ENCODE data around the gene TMEM164. TPM values are rescaled to one million over a fixed set of nuclear protein-coding genes. Genes with fewer than 3 reads are reported as not detected.
A peak's percentile ranks its signal among the peaks of the same experiment; 100 is the strongest.

The TMEM164 gene
- total and polyA plus RNA-seq, 2 of the 4 experiments (the other 2 are of a cell fraction): 6.3 to 7.1 TPM

DNA sequence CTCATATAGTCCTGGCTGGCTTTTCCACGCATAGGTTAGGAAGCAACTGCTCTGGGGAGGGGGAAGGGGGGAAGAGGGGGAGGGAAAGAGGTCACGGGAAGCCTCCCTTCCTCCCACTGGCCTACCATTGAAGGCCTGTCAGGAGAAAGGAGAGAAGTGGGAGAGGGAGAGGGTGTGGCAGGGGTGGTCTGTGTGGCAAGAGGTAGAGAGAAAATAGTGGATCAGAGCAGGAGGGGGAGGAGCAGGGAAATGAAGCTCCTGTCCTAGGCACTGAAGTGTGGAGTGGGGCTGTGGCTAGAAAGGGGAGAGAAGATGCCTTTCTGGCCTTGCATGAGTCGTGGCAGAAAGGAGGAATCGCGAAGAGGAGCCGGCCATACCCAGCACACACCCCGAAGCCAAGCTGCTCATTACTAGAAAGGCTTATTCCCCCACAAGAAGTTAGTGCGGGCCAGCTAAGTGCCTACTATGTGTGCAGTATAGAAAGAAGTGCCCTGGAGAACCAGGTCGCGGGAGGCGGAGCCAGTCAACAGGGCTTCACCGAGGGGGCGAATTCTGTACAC is 1.1 kb upstream of the TMEM164 start:
- H2AK5ac ChIP-seq (ENCODE audit: low read depth, low read length): 0 out of 2 replicates have a peak overlapping the region, but pooled peaks have one; percentile 38
- H3K23ac ChIP-seq (ENCODE audit: low read depth, low read length): no peak overlapping the region
- H3K9ac ChIP-seq (ENCODE audit: low read depth, low read length): peak overlapping the region; percentile 99
- H3K4ac ChIP-seq (ENCODE audit: low read depth, low read length): peak overlapping the region; percentile 68
- DNase-seq: no peak
- peak overlapping the region; percentile 100 for H3K27ac ChIP-seq (ENCODE audit: insufficient read depth, low read length)
- intact Hi-C loops (cut with micrococcal nuclease) (loop anchor here (2.0 to 10.0 kb wide), 3 partner anchors 85 to 410 kb away; no protein-coding TSS in a partner anchor), in situ Hi-C loops (cut with MboI; ENCODE audit: low sequenced_read_pairs) (no loop called here), dilution Hi-C loops (cut with HindIII; ENCODE audit: low sequenced_read_pairs, unreplicated experiment) (no loop called here)
- BruUV-seq (replicated peaks): no TSS peak
- peak overlapping the region; percentile 90 for H4K5ac ChIP-seq (ENCODE audit: low read depth, low read length)
- no peak overlapping the region; the same call in 2 of the 3 replicates for H2BK15ac ChIP-seq (ENCODE audit: low read depth, low read length)
- ATAC-seq (ENCODE audit: low read depth): no peak; the same call in 1 of the 2 replicates
- peak overlapping the region; percentile 43 for H4K91ac ChIP-seq (ENCODE audit: insufficient read depth, low read depth, low read length)
- H3K4me1 ChIP-seq (ENCODE audit: control insufficient read depth, insufficient read depth, low read length): no peaks in the 10 kb centered on the region
- H2AFZ ChIP-seq (replicated peaks; ENCODE audit: low read length, poor library complexity): peak overlapping the region; percentile 97
- H2AK9ac ChIP-seq (replicated peaks; ENCODE audit: low read depth, low read length, poor library complexity): peak overlapping the region; percentile 46
- H3K36me3 ChIP-seq (ENCODE audit: control insufficient read depth, insufficient read depth, low read length): no peaks in the 10 kb centered on the region
- H3K56ac ChIP-seq (ENCODE audit: extremely low read depth, insufficient read depth, low read length): 0 out of 2 replicates have a peak overlapping the region, but pooled peaks have one; percentile 22
- H3K4me2 ChIP-seq (ENCODE audit: low read depth, low read length): peak overlapping the region; percentile 86
- no peak overlapping the region for H2BK20ac ChIP-seq (ENCODE audit: low read depth, low read length)
- H3K14ac ChIP-seq (replicated peaks; ENCODE audit: low read depth, low read length): no peak overlapping the region
- H4K20me1 ChIP-seq (ENCODE audit: insufficient read depth, low read length): no peaks in the 10 kb centered on the region
- 40% methylated on average over 1 of the region's 13 CpGs; no CpG with 5 or more reads in 1 of the 2 experiments for WGBS, 2 experiments (ENCODE audit: extremely low coverage in 2 of 2, insufficient read length in 1 of 2)
- no peaks in the 10 kb centered on the region for H3K9me3 ChIP-seq (ENCODE audit: control insufficient read depth, insufficient read depth, low read length)
- CTCF ChIA-PET: interaction anchor here (0.6 kb wide), 1 partner anchor 88 kb away, joined by 5 read pairs; no protein-coding TSS in a partner anchor
- no peak for TF ChIP-seq MAZ (IDR thresholded peaks at IDR 0.05; ENCODE audit: borderline replicate concordance, low read depth, low read length)
- peaks cover 7% of the 10 kb centered on the region for H3K27me3 ChIP-seq (ENCODE audit: control insufficient read depth, insufficient read depth, low read length)
- POLR2A ChIA-PET (ENCODE audit: unreplicated experiment): no interaction called here
- no peaks in the 10 kb centered on the region; a peak in 1 of 4 replicates for H3K79me1 ChIP-seq (ENCODE audit: low read depth in 1 of 2, low read length in 2 of 2)
- peak overlapping the region; percentile 53 for H2BK5ac ChIP-seq (ENCODE audit: low read depth, low read length, poor library complexity, severe bottlenecking)
- H3K18ac ChIP-seq (ENCODE audit: low read depth, low read length): no peak overlapping the region
- H2BK120ac ChIP-seq (ENCODE audit: low read depth, low read length): peak overlapping the region; percentile 63
- H4K8ac ChIP-seq (ENCODE audit: low read depth in 2 of 2, low read length in 2 of 2): peak overlapping the region; percentile 66 to 84; a peak in 3 of 4 replicates
- H3K9me1 ChIP-seq (ENCODE audit: insufficient read depth, low read length): no peaks in the 10 kb centered on the region
- peak overlapping the region; percentile 95 for H3K4me3 ChIP-seq (ENCODE audit: insufficient read depth, low read depth, low read length)

All from IMR-90 (cell line).